Measurements from ENCODE around the gene AK2.

Gene AK2

DNA sequence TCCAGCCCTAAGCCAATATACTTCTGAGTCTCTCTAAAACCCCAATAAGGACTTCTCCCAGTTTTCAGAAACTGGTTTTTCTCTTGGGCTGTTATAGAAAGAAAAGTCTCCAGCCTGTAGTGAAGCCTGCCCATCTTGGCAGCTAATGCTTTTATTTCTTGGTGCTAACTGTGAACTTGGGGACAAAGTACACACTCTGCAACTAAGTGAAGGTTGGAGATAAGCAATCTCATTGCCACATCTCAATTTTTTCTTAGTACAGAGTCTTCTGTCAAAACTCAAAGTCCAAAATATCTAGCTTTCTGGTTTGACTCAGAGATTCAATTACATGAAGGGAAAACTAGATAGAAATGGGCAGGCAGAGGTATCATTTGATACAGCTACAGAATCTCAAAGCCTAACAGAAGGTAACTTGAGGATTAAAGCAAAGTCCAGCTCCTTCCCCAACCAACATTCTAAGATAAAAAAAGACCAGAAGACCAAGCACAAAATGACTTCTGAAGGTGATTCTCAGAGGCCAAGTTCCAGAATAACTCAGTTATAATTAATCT is 14.0 kb downstream of the AK2 start:
- no peak for DNase-seq (ENCODE audit: low spot score)

DNA sequence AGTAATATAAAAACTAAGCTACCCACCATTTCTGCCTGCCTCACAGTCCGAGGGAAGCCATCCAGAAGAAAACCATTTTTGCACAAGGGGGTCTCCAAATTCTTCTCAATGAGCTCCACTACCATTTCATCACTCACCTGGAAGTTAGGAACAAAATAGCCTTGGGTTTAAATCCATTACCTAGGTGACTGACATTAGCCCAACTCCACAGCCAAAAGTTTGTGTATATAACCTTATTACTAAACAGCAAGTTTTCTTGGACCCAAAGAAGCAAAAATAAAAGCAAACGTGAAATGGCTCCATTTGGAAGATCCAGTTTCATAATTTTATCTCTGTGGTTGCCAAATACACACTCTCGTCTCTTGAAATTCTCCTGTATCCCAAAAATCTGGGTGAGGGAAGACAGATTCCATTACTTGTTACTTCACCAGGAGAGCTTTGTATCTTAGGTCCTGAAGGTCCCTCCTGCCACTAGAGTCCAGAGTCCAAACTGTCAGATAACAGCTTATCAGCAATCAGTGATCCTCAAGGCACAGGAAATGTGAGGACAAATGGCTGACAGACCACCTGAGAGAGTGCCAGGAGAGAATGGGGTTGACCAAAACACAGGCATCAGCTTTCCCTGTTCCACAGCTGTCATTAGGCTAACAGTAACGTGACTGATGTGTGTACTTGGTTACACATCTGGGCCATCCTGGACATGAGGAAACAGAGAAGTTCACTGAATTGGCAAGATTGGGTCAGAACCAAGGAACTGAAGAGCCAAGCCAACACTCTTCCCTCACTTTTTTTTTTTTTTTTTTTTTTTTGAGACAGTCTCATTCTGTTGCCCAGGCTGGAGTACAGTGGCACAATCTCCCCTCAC is 14.9 kb downstream of the AK2 start:
- DNase-seq (ENCODE audit: low spot score): no peak

DNA sequence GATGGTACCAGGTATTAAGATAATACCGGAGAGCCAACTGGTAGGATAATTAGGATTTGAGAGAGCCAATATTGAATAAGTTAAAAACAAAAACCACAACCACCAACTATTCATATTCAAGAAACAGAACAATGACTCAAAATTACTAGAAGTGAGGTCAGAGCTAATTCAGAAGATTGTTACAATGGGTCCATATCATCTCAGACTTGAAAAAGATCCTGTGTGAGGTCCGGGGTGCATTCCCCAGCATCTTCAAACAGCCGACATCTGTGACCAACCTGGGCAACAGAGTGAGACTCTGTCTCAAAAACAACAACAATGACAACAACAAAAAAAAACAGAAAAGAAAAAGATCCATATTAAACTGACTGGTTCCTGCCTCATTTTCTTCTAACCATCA is 18.6 kb downstream of the AK2 start:
- DNase-seq (ENCODE audit: low spot score): no peak

DNA sequence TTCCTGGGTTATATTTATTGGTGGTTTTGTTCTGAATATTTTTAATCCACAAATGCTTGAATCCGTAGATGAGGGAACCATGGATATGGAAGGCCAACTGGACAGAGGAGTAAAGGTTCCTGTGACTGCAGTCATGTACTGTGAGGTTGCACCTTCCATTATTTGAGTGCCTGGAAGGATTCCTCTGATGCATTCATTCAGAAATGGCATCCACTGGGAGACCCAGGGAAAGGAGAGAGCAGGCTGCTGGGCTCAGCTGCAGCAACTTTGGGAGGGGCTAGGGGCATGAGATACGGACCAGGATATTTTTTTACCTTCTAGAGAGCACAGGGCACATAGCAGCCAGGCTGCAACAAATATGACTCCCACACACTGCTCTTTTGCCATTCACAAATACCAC is 19.5 kb downstream of the AK2 start:
- DNase-seq (ENCODE audit: low spot score): no peak

DNA sequence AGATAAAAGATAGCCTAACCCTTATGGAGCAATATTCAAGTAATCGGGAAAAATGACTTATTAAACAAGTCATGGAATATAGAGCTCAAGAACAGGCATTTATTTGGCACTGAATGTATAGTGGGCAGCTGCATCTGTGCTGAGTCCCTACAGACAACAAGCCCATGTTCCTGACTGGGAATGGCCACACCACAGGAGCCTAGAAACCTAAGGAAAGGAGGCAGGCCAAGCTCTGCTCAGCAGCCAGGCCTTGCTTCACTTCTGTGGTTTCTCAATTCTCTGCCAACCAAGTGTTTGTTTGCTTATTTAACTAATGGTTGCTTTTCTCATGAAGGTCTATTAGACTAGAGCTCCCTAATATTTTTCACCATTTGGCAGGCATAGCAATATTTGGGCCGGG is 21.5 kb downstream of the AK2 start:
- DNase-seq (ENCODE audit: low spot score): no peak

DNA sequence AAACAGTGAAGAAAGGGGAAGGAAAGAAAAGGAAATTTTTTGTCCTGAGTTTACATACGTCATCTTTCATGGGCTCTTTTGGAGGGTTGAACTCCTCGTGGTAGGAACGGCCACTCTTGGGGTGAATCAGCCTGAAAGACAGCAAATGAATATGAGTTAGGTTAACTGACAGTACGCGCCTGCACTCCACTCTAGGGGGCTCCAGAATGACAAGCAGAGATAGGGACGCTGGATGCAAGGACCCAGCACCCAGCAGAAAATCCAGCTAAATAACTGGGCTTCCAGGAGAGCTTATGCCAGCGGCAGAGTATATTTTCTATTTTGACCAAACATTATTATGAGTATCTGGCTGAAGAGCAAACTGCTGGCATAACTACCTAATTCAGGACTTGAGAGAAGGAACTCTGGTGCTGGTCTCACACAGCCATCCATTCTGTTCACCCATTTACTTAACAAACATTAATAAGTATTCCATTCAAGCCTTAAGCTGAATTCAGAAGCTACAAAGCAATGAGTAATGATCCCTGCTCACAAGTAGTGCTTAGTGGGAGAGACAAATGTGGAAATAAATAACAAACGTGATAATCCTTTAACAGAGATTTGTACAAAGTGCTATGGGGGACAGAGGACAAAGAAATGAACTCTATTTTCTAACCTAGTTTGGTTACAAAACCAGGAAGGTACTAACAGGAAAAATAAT is 22.1 kb downstream of the AK2 start:
- no peak for DNase-seq (ENCODE audit: low spot score)

DNA sequence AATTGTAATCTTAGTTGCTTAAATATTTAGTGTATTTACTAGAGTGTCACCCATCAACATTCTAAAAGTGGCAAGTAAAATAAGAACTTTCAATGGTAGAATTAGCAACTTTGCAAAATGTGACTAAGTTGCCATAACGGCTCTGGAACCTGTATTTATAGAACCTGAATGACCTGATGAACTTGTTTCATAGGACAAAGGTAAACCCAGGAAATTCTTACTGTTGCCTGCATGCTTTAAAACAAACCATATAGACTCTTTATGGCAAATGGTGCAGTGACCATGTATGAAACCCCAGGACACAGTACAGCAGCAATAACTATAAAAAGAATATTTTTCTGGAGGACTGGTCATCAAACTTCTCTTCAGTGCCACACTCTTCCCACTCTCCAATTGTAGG is 22.9 kb downstream of the AK2 start:
- DNase-seq (ENCODE audit: low spot score): no peak

DNA sequence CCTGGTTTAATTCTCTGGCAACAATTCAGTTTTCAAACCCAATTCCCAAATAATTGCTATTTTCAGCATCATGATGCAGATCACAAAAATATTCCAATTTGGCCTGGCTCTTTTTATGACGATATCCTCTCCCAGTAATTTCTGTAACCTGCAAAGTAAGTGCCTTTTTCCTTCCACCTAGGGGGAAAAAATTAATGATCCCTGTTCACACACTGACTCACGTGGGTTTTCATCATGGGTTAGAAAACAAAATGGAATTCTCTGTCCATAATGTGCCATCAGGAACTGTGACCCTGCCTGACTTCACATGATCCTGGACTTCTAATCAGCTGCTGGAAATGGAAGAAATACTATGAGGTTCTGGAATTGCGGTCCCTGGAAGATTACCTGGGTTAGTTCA is 24.5 kb downstream of the AK2 start:
- DNase-seq (ENCODE audit: low spot score): no peak

DNA sequence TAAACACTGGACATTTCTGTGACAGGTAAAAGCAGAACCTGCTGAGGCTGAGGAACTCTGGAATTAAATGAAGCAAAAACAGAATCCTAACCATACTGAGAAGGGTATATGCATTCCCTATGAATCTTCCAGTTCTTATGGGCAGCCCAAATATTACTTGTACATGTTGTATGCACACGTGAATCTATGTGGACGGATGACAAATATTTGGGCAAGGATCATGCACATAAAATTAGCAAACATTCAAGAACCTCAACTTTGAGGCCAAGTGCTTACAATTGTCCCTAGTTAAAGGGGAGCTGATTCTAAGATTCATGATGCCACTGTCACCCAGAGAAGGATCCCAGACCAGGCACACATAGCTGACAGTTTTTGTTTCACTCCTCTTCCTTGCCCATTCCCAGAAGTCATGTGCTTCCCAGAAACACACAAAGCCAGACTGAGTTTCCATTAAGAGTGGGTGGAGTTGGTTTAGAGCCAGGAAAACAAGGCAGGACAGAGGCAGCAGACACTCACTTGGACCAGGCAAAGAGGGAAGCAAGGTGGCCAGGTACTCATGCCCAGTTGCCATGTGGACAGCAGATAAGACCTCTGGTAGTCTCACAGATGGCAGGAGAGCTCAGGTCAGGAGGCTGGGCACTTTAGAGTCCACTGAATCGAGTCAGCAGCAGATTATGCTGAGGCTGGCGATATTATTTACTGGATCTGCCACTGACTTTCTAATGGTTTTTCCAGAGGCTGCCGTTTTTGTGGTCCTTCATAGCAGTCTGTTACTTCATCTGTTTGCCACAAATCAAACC is 25.6 kb downstream of the AK2 start:
- DNase-seq (ENCODE audit: low spot score): no peak

DNA sequence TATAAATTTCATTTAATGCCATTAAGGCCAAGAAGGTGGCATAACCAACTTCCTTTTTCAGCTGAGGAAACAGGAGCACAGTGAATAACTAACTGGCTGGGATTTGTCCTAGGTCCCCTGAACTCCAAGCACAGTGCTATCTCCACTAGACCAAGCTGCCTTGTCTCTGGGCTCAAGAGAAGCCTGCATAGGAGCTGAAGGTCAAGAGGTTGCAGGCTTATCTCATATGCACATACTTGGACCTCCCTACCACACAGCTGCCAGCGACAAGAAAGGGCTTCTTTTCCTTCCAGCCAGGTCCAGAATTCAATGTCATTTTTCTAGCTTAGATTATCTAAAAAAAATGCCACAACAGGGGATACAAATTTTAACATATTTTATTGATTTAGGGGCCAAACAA is 27.1 kb downstream of the AK2 start:
- no peak for DNase-seq (ENCODE audit: low spot score)

DNA sequence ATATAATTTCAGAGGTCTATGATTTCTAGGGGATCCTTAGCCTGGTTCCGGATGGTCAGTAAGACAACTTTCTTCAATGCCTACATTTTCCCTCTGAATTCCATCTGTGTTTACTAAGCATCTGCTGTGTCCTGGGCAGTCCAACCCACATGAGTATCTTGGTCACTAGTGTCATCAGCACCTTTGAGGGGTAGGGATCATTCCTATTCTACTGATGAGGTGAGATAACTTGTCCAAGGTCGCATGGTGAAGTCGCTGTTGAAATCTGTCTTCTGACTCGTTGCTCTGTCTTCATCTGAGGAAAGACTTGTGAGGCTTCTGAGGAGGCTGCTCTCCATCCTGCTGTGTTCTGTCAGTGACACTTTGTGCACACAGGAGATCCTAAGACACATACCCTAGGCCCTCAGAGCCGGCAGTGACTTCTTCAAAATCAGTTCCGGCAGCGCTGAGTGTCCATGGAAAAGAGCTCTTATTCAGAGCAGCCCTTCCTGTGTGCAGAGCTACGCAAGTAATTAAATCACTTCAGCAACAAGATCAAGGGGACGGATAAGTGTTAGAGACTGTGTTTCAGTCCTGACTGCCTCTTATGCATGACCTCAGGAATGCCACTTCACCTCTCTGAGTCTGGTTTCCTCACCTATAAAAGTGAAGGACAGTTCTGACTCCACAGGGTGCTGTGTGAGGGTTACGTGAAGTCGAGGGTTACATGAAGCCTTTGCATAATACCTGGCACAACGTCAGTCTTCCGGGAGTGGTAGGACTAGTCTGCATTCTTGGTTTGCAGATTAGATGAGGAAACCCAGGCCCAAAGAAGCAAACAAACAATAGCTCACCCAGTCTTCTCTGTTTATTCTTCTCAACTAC is 28.4 kb downstream of the AK2 start:
- DNase-seq (ENCODE audit: low spot score): no peak

DNA sequence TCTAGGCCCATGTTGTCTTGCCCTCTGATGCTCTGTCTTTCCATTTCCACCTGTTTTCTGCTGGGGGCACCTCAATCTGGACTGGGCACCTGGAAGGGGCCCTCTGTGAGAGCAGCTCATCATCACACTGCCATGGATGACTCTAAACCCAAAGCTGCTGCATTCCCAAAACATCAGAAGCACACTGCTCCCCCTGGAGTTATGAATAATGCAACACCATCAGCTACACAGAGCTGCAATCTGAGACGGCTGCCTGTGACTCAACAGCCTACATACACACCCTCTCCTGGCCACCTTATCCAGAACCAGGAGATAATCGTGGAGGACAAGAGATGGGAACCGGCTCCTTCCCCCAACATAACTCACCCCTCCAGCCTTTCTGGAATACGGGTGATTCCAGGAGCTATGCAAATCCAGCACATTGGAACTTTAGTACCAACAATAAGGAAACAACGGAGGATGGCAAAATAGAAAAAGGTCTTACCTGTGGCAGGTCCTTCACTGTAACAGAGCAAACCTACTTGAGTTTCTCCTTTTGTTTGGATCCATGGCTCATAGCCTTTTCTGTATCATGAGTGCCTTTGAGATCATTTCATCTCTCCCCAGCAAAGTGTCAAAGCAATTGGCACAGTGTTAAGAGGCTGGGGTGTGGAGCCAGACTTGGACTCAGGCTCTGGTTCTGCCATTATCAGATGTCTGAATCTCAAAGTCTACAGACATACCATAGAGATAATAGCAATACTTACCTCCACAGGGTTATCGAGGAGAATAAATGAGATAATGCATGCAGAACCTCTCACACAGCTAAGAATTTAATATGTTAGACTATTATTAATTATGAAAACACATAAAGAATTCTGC is 29.3 kb downstream of the AK2 start:
- DNase-seq (ENCODE audit: low spot score): peak; percentile 32

DNA sequence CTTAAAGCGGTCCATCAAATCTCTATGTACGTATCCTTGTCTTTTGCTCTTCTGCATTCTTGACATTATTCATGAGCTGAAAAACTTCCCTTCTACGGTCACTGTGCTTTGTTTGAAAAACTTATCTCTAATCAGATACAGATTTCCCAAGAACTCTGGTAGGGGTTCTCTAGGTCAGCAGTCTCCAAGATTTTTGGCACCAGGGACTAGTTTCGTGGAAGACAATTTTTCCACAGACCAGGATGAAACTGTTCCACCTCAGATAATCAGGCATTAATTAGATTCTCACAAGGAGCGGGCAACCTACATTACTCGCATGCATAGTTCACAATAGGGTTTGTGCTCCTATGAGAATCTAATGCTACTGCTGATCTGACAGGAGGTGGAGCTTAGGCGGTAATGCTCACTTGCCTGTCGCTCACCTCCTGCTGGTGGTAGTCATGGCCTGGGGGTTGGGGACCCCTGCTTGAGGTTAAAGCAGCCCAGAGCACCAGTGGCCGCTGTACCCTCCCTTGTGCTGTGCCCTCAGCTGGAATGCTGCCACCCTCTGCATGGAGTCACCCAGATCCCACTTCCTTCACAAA is 30.8 kb downstream of the AK2 start:
- DNase-seq (ENCODE audit: low spot score): no peak

DNA sequence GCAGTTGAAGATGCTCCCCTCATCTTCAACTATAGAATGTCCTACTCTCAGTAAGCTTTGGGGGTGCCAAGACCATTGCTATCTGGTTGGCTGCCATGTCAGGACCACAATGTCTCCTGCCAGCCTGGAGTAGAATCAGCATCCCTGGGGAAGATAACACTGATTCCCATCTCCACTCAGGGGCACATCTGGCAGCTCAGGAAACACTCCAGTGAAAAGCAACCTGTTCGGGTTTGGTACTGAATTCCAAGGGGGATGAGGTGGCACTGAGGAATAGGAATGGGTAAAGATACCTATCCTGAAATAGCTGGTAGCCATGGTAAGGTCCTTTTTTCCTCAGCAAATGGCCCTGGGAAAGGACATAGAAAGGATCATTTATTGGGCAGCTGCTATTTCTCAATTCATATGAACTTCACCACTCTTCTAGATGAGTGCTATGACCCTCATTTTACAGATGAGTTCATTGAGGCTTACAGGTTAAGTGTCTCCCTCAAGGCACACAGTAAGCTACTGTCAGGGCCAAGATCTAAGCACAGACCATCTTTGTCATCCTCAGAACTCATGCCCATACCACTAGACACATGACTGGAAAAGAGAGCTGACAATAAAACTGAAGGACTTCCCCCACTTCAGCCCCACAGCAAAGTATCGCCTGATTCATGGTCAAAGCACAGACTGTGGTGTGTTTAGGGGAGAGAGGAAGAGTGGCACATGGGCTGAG is 31.4 kb downstream of the AK2 start:
- DNase-seq (ENCODE audit: low spot score): no peak

DNA sequence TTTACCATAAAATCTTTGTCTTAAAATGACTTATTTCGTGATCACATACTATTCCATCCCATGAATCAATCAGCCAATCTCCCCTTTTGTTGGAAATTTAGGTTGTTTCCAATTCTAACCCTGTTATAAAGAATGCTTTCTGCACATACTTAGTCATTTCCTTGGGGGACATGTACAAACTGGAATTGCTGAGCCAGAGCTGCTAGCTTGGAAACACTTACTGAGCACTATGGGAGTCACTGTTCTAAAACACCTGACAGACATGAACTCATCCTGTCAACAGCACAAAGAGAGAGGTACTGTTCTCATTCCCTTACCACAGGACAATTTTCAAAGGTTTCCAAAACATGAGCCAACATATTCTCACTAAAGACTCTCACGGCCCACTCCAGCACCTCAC is 32.1 kb downstream of the AK2 start:
- no peak for DNase-seq (ENCODE audit: low spot score)

DNA sequence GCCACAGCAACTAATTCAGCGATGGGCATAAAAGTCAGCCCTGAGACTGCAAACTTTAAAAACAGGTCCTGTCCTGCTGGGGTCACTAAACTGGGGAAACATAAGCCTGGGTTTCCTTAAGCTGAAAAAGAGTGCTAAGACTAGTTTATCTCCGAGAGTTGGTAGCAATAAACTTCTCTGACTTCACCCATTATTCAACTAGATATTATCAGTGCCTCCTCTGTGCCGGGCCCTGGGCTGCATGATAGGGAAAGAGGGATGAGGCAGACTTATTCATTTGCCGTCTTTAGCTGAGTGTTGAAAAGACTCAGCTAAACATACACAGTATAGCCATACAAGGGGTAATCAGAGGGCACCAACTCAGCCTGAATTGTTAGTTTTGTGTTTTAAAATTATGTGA is 33.0 kb downstream of the AK2 start:
- DNase-seq (ENCODE audit: low spot score): no peak

DNA sequence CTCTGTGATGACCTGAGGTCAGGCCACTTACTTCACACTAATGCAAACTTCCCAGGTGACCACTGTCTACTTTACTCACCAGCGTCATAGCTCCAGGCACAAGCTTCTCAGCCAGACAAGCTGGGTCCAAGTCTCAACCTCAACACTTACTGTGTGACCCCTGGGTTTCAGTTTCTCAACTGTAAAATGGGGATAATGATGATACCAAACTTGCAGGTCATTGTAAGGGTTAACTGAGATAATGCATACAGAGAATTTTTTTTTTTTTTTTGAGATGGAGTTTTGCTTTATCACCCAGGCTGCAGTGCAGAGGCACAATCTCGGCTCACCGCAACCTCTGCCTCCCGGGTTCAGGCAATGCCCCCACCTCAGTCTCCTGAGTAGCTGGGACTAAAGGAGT is 34.7 kb downstream of the AK2 start:
- no peak for DNase-seq (ENCODE audit: low spot score)

DNA sequence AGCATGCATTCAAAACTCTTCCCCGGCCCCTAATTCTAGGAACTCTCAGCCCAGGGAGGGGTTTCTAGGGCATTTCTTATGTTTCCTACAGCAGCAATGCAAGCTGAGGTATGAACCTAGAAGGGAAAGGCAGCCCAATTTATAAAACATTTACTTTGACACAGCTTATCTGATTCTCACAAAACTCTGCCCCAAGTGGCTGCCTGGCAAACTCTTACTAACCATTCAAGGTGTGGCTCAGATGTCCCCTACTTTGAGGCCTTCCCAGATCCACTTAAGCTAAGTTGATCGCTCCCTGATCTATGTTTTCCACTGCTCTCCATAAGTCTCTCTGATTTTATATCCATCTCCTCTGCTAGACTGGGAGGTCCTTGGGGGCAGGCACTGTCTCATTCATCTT is 35.4 kb downstream of the AK2 start:
- no peak for DNase-seq (ENCODE audit: low spot score)

DNA sequence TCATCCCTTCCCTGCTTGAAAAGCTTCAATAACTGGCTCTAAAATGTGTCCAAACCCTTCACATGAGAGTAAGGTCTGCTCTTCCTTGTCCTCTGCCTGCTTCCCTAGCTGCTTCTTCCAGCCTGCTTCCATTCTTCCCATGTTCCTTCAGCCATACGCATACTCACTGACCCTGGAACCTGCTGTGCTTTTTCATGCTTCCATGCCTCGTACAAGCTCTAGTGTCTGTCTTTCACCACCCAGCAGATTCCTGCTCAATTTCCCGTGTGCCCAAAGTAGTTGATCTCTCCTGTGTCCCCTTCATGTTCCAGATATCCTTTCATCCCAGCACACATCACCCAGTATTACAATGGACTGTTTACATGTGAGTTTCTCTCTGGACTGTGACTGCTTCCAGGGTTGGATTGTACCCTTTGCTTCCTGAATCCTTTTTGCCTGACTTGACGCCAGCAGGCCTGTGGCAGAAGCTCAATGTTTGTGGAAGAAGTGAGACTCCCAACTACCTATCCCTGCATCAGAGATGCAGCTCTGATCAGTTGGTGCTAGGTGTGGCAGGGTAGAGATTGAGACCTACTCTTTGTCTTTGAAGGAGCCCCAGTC is 36.2 kb downstream of the AK2 start:
- DNase-seq (ENCODE audit: low spot score): no peak
